Measurements from ENCODE around the gene AIM2. TPM values are rescaled to one million over a fixed set of nuclear protein-coding genes. Genes with fewer than 3 reads are reported as not detected.
A peak's percentile ranks its signal among the peaks of the same experiment; 100 is the strongest.

Gene AIM2
- total RNA-seq, 6 experiments from 2014 or later, result 0.73 to 1.1 (median 0.80) TPM; not detected in 3

GRCh38 chr1:159077120-159077961 lies 775 bp upstream of the AIM2 start:
- 57% methylated on average over 12 of the region's 12 CpGs for WGBS (ENCODE audit: insufficient coverage, low coverage, low lambda C conversion rate, missing lambda C conversion rate)
- peak in 2 of 3 donors; percentile 38 to 72 for DNase-seq
- intact Hi-C loops (cut with DNase I), result no loop called here

DNA sequence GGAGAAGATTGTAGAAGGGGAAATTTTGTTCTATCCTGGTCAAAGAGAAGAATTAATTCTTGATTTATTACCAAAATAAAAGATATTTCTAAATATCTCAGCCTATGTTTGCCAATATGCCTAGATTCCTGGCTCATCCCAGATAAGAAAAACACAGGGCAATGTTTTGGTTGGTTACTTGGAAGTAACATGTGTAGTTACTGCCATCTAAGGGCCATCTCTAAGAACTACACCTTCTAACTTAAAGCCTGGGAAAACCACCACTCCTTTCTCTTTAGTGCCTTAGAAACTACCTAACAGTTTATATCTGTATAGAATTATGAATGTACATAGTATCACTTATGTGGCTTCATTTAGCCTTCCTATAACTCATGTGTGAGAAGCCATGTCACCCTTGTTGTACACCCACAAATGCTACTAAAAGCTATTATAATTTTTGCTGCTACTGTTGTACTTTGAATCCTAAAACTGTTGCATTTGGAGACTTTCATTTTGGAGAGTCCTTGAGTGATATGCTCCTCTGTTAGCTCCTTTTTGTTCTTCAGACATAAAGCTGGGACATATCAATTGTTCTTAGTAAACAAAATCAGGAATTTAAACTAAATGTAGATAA lies 4.5 kb downstream of the AIM2 start:
- no peak overlapping the region for H3K4me3 ChIP-seq
- DNase-seq (no peak), ATAC-seq (peak; percentile 89 to 94 (median 94))
- no peaks in the 10 kb centered on the region for H3K9me3 ChIP-seq
- intact Hi-C loops (cut with DNase I), result no loop called here
- H3K4me1 ChIP-seq, result no peaks in the 10 kb centered on the region
- no peak for TF ChIP-seq POLR2A (IDR thresholded peaks at IDR 0.05)
- TF ChIP-seq CTCF (IDR thresholded peaks at IDR 0.05), result peak; percentile 72 to 73 (median 72)
- no peaks in the 10 kb centered on the region for H3K27me3 ChIP-seq
- H3K36me3 ChIP-seq, result no peaks in the 10 kb centered on the region
- H3K27ac ChIP-seq, result no peak overlapping the region

More at GRCh38 chr1:159077120-159077961, 775 bp upstream of the AIM2 start:
- Histone ChIP-seq H3K4me1 (no peaks in the 10 kb centered on the region), H3K27me3 (no peaks in the 10 kb centered on the region), H3K4me3 (no peak overlapping the region), H3K36me3 (no peaks in the 10 kb centered on the region), H3K27ac (peak overlapping the region in 2 of 3 donors; percentile 45 to 50), H3K9me3 (no peaks in the 10 kb centered on the region)
- ATAC-seq, result peak; percentile 48 to 69 (median 56)
- TF ChIP-seq CTCF (IDR thresholded peaks at IDR 0.05) (no peak), POLR2A (IDR thresholded peaks at IDR 0.05) (no peak)

DNA sequence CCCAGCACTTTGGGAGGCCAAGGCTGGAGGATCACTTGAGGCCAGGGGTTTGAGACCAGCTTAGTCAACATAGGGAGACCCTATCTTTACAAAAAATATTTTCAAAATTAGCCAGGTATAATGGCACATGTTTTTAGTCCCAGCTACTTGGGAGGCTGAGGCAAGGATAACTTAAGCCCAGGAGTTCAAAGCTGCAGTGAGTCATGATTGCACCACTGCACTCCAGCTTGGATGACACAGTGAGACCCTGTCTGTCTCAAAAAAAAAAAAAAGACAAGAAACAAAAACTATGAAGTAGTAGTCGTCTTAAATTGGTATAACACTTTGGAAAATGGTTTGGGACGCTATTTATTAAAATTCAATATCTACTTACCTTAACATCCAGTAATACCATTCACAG lies 7.7 kb downstream of the AIM2 start:
- WGBS (ENCODE audit: insufficient coverage, low coverage, low lambda C conversion rate, missing lambda C conversion rate), result 43% methylated on average over 2 of the region's 2 CpGs
- no peaks in the 10 kb centered on the region for H3K27me3 ChIP-seq
- intact Hi-C loops (cut with DNase I), result no loop called here
- ATAC-seq (no peak), DNase-seq (no peak)
- TF ChIP-seq CTCF (IDR thresholded peaks at IDR 0.05), result no peak
- TF ChIP-seq POLR2A (IDR thresholded peaks at IDR 0.05), result no peak
- H3K4me1 ChIP-seq, result no peaks in the 10 kb centered on the region
- no peaks in the 10 kb centered on the region for H3K36me3 ChIP-seq
- H3K27ac ChIP-seq, result no peak overlapping the region
- H3K9me3 ChIP-seq, result no peaks in the 10 kb centered on the region
- no peak overlapping the region for H3K4me3 ChIP-seq

GRCh38 chr1:159067699-159068621 lies 8.6 kb downstream of the AIM2 start:
- ATAC-seq (peak; percentile 50 to 69 (median 64)), DNase-seq (no peak)
- Histone ChIP-seq H3K27ac (peak overlapping the region in 1 of 3 donors; percentile 18), H3K9me3 (no peaks in the 10 kb centered on the region), H3K36me3 (no peaks in the 10 kb centered on the region), H3K4me3 (no peak overlapping the region), H3K4me1 (no peaks in the 10 kb centered on the region), H3K27me3 (no peaks in the 10 kb centered on the region)
- 33% methylated on average over 5 of the region's 6 CpGs for WGBS (ENCODE audit: insufficient coverage, low coverage, low lambda C conversion rate, missing lambda C conversion rate)
- TF ChIP-seq CTCF (IDR thresholded peaks at IDR 0.05), result no peak
- TF ChIP-seq POLR2A (IDR thresholded peaks at IDR 0.05), result no peak
- intact Hi-C loops (cut with DNase I), result no loop called here

Data from right lobe of liver (tissue), 6 donors.